Measurements from ENCODE around the gene SULT1A1. TPM values are rescaled to one million over a fixed set of nuclear protein-coding genes. Genes with fewer than 3 reads are reported as not detected.
A peak's percentile ranks its signal among the peaks of the same experiment; 100 is the strongest.
"Not testable (repeated sequence)": the region's sequence is repeated elsewhere in the genome, so short reads cannot be mapped to it uniquely, and the experiment has no call there.

The SULT1A1 gene
- total and polyA plus RNA-seq, 2 of the 13 experiments (the other 11 are each of a cell fraction or from before 2014, with no cell fraction given): 114 to 147 TPM

DNA sequence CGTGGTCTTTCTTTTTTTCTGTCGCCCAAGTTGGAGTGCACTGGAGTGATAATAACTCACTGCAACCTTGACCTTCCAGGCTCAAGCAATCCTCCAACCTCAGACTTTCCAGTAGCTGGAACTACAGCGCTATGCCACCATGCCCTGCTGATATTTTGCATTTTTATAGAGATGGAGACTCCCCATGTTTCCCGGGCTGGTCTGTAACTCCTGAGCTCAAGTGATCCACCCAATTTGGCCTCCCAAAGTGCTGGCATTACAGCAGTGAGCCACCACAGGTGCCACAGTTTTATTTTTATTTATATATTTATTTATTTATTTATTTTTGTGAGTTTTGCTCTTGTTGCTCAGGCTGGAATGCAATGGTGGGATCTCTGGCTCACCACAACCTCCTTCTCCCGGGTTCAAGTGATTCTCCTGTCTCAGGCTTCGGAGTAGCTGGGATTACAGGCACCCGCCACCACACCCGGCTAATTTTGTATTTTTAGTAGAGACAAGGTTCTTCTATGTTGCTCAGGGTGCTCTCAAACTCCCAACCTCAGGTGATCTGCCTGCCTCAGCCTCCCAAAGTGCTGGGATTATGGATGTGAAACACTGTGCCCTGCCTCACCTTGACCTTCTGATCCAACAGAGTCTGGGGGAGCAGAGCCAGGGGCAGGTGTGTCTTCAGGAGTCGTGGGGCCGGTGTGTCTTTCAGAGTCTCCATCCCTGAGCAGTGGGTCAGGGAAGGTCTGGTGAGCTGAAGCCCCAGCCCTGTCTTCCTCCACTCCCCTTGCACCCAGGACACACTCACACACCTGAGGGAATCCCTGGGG lies 2.0 kb downstream of the SULT1A1 start:
- 96% methylated on average over 10 of the region's 10 CpGs for WGBS (ENCODE audit: low lambda C conversion rate)
- POLR2A ChIA-PET: interaction anchor here (2.0 kb wide), 1 partner anchor 10 kb away, joined by 9 read pairs; the partner anchor contains the start of gene SULT1A2
- H3K9ac ChIP-seq (ENCODE audit: insufficient read depth, low read depth, low read length): not testable (repeated sequence)

More for the DNA sequence above, 2.0 kb downstream of the SULT1A1 start:
- H3K36me3 ChIP-seq (replicated peaks in 1 of 2; ENCODE audit: control insufficient read depth in 1 of 2, insufficient read depth in 2 of 2, low read length in 2 of 2): peaks cover 0 to 17% of the 10 kb centered on the region in 2 experiments; a peak in 4 of 5 replicates
- H4K20me1 ChIP-seq (ENCODE audit: insufficient read depth, low read length); H3K27me3 ChIP-seq (ENCODE audit: control insufficient read depth in 1 of 2, insufficient read depth in 2 of 2, low read length in 2 of 2); BruUV-seq (replicated peaks); intact Hi-C loops (cut with micrococcal nuclease; ENCODE audit: unreplicated experiment); DNase-seq (ENCODE audit: low spot score); ATAC-seq; H3K27ac ChIP-seq (ENCODE audit: extremely low read length, insufficient read depth, low read length); FAIRE-seq; CTCF ChIA-PET (ENCODE audit: low intra/inter-chr PET ratio, low total read pairs); in situ Hi-C loops (cut with HindIII; ENCODE audit: extremely low pct_ligation_motif_present, low pct_unique_long_range_greater_than_20kb); H2AFZ ChIP-seq (ENCODE audit: low read length); H3K9me3 ChIP-seq (ENCODE audit: low read length): not testable (repeated sequence)
- peaks cover 12% of the 10 kb centered on the region for H3K79me2 ChIP-seq (ENCODE audit: insufficient read depth, low read length)
- H3K4me3 ChIP-seq (replicated peaks in 1 of 3; ENCODE audit: insufficient read depth in 1 of 3, low read depth in 2 of 3, low read length in 3 of 3): peak overlapping the region in 1 of 3 experiments; percentile 90; a peak in 1 of 6 replicates
- H3K4me2 ChIP-seq (ENCODE audit: low read depth, low read length): peak overlapping the region; percentile 99
- TF ChIP-seq THAP9 (CRISPR knock-in tag; IDR thresholded peaks at IDR 0.05; ENCODE audit: borderline replicate concordance): 0 out of 2 replicates have a peak, but pooled peaks have one; percentile 39
- peaks cover 39% of the 10 kb centered on the region for H3K4me1 ChIP-seq (ENCODE audit: insufficient read depth, low read length)
